Activated CD4-positive, alpha-beta T cell treated with anti-CD3 and anti-CD28 coated beads for 1 hour (primary cell): Measurements from ENCODE around the gene EEPD1.
"Not testable (repeated sequence)": the region's sequence is repeated elsewhere in the genome, so short reads cannot be mapped to it uniquely, and the experiment has no call there.

Source experiments
- DNase-seq: peaks from one replicate; pipeline ENCODE4 v3.0.0-alpha.2; 2020

Gene EEPD1

DNA sequence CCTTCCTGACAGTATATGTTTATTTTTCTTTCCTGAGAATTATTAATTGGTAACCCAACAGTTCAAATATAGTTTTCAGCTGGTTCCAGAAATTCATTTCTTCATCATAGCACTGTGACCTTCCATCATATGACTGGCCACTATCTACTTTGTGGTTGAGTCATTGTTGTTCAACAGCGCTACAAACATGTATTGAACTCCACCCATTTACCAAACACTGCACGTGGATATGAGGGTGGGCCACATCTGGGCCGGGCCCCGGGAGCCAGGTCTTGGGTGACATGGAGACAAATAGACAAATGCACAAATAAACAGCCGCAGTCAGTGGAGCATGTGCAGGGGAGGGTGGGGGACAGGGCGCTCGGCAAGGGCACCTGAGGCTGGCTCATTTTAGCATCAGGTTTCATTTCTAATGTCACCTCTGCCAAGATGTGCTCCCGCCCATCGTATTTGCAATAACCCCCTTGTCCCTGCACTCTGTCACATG, 24.0 kb upstream of the EEPD1 start:
- DNase-seq = no peak

- DNase-seq = no peak
Measured at GRCh38 chr7:36130236-36130945, 22.7 kb upstream of the EEPD1 start.

- DNase-seq = no peak
Measured at GRCh38 chr7:36131026-36131425, 22.0 kb upstream of the EEPD1 start.

DNA sequence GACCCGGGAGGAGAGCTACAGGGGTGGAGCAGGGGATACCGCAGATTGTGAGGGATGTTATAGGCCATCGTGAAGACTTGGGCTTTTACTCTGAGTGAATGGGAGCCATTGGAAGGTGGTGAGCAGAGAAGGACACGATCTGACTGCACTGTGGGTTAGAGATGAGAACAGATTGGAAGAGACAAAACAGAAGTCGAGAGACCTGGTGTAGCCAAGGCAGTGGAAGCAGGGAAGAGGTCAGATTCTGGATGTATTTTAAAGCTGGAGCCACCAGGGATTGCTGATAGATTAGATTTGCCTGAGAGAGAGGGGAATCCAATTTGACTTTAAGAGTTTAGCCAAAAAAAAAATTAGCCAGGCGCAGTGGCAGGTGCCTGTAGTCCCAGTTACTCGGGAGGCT, 21.6 kb upstream of the EEPD1 start:
- DNase-seq = no peak

DNA sequence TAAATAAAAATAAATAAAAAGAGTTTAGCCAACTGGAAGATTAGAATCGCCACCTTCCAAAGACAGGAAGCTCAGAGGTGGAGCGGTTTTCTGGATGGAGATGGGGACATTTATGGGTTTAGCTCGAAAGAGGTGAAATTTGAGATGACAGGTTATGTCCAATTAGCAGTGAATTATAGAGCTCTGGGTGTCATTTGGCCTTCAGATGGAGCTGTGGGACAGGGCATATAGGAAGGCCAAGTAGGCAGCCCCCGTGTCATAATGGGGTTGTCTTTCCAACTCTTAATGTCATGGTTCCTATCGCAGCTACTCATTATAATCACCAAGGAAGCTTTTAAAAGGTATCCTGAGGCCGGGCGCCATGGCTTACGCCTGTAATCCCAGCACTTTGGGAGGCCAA, 21.0 kb upstream of the EEPD1 start:
- no peak for DNase-seq

GRCh38 chr7:36135700-36136099, 17.4 kb upstream of the EEPD1 start:
- no peak for DNase-seq

DNA sequence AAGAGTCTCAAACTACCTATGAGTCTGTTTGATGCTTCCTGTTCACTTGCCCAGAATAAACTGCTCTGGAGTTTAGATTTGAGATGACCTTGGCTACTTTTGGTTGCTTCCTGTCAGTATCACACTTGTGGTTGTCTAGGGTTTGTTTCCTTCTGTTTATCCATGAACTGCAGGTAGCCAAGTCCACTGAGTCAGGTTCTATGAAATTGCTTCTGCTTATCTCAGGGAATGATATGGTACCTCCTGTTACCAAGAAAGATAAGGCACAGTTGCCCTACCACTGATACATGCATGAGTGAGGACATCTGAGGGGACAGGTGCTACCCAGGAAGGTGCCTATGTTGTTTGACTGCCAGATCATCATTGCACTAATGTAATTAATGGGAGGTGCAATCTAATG, 15.8 kb upstream of the EEPD1 start:
- no peak for DNase-seq

GRCh38 chr7:36137754-36138153, 15.3 kb upstream of the EEPD1 start:
- no peak for DNase-seq

DNA sequence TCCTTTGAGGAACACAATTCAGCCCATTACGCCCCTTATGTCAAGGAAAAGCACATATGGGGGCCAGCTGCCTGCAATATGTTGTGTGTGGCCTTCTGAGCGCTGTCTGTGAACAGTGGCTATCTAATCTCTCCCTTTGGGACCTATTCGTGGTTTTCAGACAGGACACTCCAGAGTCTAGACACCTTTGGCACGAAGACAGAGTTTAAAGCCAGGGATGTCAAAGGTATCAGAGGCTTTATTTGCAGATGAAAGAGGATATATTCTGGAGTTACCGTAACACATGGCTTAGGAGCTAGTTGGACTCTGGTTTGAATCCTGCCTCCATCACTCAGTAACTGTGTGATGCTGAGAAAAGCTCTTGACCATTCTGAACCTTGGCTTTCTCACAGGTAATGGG, 14.8 kb upstream of the EEPD1 start:
- DNase-seq = no peak

DNA sequence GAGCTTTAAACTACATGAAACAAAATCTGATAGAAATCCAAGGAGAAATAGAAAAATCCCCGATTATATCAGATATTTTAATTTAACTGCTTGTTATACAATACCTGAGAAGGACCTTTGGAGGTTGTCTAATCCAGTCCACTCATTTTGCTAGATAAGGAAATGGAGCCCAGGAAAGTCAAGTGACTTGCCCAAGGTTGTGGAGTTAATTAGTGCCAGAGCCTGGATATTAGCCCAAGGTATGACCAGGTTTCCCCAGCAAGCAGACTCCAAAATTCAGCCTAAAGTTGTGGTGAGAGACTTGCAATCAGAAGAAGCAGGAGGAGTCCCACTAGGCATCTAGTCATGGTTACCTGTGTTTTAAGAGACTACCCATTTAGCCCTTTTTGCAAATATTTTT, 11.7 kb upstream of the EEPD1 start:
- no peak for DNase-seq

- DNase-seq = no peak
Measured at GRCh38 chr7:36141850-36142249, 11.2 kb upstream of the EEPD1 start.

DNA sequence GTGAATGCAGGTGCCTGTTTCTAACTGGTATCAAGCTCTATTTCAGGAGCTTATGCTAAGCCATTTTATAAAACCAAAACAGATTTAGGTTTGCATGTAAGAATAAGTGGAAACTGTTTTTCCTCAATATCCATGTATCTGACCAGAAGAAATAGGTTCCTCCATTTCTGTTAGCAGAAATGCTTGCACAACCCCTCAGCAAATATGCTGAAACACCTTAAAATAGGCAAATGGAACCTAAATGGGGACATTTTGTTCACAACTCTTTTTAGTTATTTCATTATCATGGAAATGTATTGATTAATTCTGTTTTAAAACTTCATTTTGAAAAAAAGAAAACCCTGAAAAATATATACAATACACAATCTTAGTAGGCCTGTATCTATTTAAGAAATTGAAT, 8.9 kb upstream of the EEPD1 start:
- no peak for DNase-seq

- DNase-seq = no peak
Measured at GRCh38 chr7:36145686-36146085, 7.4 kb upstream of the EEPD1 start.

DNA sequence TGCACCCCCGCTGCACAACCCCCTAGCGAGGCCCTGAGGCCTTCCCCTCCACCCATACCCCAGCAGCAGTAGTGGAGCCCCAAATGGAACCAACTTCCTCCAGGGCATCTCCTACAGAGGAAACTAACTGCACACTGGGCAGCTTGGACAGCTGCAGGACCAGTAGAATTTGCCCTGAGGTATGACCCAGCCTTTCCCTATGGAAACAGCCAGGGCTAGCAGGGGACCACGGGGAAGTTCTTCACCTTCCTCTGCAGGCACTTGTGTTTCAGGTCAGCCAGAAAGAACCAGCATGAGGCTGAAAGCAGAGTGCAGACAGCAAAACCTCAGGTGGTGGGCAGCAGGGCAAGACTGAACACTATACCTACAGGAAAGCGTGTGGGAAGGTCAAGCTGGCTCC, 5.7 kb upstream of the EEPD1 start:
- no peak for DNase-seq

- DNase-seq = no peak
Measured at GRCh38 chr7:36148422-36149065, 4.5 kb upstream of the EEPD1 start.

GRCh38 chr7:36149240-36149639, 3.8 kb upstream of the EEPD1 start:
- DNase-seq = not testable (repeated sequence)

GRCh38 chr7:36149694-36150452, 3.2 kb upstream of the EEPD1 start:
- DNase-seq = no peak

DNA sequence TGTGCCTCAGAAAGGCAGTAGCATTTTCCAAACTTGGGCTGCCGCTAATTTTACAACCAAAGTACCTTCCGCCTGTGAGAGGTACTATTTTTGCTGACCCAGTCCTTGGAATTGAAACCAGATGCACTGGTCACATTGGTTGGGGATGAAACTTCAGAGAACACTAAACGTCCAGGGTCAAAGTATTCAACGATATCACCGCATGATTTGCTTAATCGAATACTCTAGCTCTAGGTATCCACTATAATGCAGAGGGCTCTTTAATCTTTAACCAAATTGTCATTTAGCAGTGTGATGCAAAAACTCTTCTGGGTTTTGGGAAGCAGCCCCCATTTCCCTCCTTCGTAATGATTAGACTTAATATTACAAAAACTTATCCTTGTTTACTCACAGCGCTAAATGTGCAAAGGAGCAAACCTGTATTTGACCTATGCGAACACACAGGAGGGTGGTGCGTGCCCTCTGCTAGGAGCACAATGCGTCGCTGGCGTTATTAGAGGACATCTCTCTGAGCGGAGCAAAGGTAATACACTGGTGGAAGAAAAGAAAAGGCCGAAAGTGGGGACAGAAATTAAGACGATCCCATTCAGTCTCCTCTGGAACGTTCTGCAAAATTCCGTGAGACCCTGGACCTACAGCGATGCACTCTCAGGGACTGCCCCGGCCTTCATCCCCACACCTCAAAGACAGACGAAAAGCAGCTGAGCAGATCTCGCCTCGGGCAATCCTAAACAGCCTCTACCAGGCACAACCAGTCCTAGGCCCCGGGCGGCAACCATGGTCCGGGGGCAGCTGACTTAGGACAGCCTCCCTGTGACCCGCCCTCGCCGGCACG, 916 bp upstream of the EEPD1 start:
- no peak for DNase-seq

- no peak for DNase-seq
Measured at GRCh38 chr7:36153571-36154097, 580 bp downstream of the EEPD1 start.

- no peak for DNase-seq
Measured at GRCh38 chr7:36154255-36155212, 1.5 kb downstream of the EEPD1 start.

DNA sequence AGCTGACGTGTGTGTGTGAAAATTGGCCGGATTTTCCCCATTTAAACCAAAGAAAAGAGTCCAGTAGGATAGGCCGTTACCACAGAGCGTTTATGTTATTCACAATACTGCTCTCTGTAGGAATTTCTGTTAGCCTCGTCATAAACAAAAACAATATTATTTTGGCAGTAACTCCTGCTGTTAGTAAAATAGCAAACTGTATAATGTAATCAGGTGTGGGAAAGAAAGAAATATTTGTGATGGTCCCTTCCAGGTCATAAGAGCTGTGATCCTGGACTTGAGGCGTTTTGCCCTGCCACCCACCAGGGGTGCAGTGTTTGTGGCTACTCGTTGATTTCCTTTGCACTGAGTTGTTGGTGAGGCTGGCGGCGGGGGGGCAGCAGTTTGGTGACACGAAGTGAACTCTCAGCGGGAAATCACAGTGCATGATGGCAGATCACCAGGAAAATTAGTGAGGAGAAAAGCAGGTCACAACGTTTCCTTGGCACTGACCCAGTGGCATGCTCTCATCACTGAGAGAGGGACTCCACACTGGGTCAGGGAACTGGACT, 2.8 kb downstream of the EEPD1 start:
- no peak for DNase-seq
